HepG2 (cell line): ENCODE results near the gene CABP2. TPM values are rescaled to one million over a fixed set of nuclear protein-coding genes. Genes with fewer than 3 reads are reported as not detected.
A peak's percentile ranks its signal among the peaks of the same experiment; 100 is the strongest.

Experiments used
- GABPA ChIP-seq, 2 experiments: IDR thresholded peaks; 2 replicates each; pipeline ENCODE4 v1.6.1; 2011 to 2016; ENCODE audit warnings: low read depth in 2 of 2, low read length in 1 of 2, missing biosample characterization in 1 of 2, missing genetic modification characterization in 1 of 2
- GATAD2A ChIP-seq: IDR thresholded peaks from 2 replicates; pipeline ENCODE4 v1.6.1; 2016
- HNRNPK ChIP-seq: fragments of 200-400 bp; formaldehyde crosslinking; IDR thresholded peaks from 2 replicates; pipeline ENCODE4 v1.6.1; 2018; ENCODE audit warnings: low read length, low read depth, moderate library complexity, mild to moderate bottlenecking; ENCODE audit not compliant: poor library complexity, severe bottlenecking
- IRF2 ChIP-seq: IDR thresholded peaks from 2 replicates; pipeline ENCODE4 v1.6.1; 2018; ENCODE audit warnings: missing genetic modification reagents, missing compliant biosample characterization
- SNAPC2 ChIP-seq: sonication (generic); formaldehyde crosslinking; IDR thresholded peaks from 2 replicates; pipeline ENCODE4 v1.8.1; 2022; ENCODE audit warnings: mild to moderate bottlenecking, missing genetic modification reagents
- ZNF501 ChIP-seq: sonication (generic); formaldehyde crosslinking; IDR thresholded peaks from 2 replicates; pipeline ENCODE4 v1.5.1; 2020; ENCODE audit warnings: mild to moderate bottlenecking, moderate library complexity, missing genetic modification reagents
- ZNF572 ChIP-seq: sonication (generic); formaldehyde crosslinking; IDR thresholded peaks from 2 replicates; pipeline ENCODE4 v1.5.1; 2020; ENCODE audit warnings: mild to moderate bottlenecking, missing genetic modification reagents
- ZNF75D ChIP-seq: sonication (generic); formaldehyde crosslinking; IDR thresholded peaks from 2 replicates; pipeline ENCODE4 v1.8.1; 2023; ENCODE audit warnings: missing genetic modification reagents, mild to moderate bottlenecking, borderline replicate concordance
- ZSCAN29 ChIP-seq: sonication (generic); formaldehyde crosslinking; conservative IDR thresholded peaks from 2 replicates; pipeline ENCODE4 v1.4.0; 2020; ENCODE audit warnings: mild to moderate bottlenecking, missing genetic modification reagents
- ZUFSP ChIP-seq: sonication (generic); formaldehyde crosslinking; IDR thresholded peaks from 2 replicates; pipeline ENCODE4 v1.9.0; 2021; ENCODE audit warnings: missing genetic modification reagents, mild to moderate bottlenecking, borderline replicate concordance
- polyA plus RNA-seq, 8 experiments: library from polyadenylated mRNA; depleted of rRNA in 3 of 8; stranded (reverse) in 7 of 8; unstranded in 1 of 8; fragments of >200 nt; fragmentation: Illumina TruSeq in 4 of 8; extraction: Trizol in 4 of 8; gene quantifications; 2 replicates each; pipeline versions ENCODE4 v1.2.1 to v1.2.3, GENCODE V29; 2011 to 2016; ENCODE audit warnings: low read depth in 4 of 8, missing spikeins in 1 of 8, mixed read lengths in 1 of 8; ENCODE audit not compliant: insufficient read depth in 1 of 8
- total RNA-seq, 5 experiments: library from RNA; depleted of rRNA; stranded (reverse); fragments of >200 nt; fragmentation: Illumina TruSeq; extraction: Trizol; gene quantifications; 2 replicates each; pipeline ENCODE4 v1.2.3, GENCODE V29; 2016; ENCODE audit warnings: low read depth in 1 of 5
- TF ChIP-seq, protein P1 (sequence below): sonication (generic); formaldehyde crosslinking; IDR thresholded peaks from 2 replicates; pipeline ENCODE4 v1.4.0; 2020; ENCODE audit warnings: mild to moderate bottlenecking, missing genetic modification reagents
- TF ChIP-seq, protein P2 (sequence below): sonication (generic); formaldehyde crosslinking; IDR thresholded peaks from 2 replicates; pipeline ENCODE4; 2020; ENCODE audit warnings: missing genetic modification reagents, mild to moderate bottlenecking, borderline replicate concordance
- TF ChIP-seq, protein P3 (sequence below): sonication (generic); formaldehyde crosslinking; IDR thresholded peaks from 2 replicates; pipeline ENCODE4 v1.5.1; 2020; ENCODE audit warnings: mild to moderate bottlenecking, missing genetic modification reagents, moderate library complexity

The CABP2 gene
- total and polyA plus RNA-seq, 2 of the 13 experiments (the other 11 are each of a cell fraction or from before 2014, with no cell fraction given) = not detected

GRCh38 chr11:67558084-67558772, 35.0 kb upstream of the CABP2 start (continued):
- TF ChIP-seq, protein P1, sequence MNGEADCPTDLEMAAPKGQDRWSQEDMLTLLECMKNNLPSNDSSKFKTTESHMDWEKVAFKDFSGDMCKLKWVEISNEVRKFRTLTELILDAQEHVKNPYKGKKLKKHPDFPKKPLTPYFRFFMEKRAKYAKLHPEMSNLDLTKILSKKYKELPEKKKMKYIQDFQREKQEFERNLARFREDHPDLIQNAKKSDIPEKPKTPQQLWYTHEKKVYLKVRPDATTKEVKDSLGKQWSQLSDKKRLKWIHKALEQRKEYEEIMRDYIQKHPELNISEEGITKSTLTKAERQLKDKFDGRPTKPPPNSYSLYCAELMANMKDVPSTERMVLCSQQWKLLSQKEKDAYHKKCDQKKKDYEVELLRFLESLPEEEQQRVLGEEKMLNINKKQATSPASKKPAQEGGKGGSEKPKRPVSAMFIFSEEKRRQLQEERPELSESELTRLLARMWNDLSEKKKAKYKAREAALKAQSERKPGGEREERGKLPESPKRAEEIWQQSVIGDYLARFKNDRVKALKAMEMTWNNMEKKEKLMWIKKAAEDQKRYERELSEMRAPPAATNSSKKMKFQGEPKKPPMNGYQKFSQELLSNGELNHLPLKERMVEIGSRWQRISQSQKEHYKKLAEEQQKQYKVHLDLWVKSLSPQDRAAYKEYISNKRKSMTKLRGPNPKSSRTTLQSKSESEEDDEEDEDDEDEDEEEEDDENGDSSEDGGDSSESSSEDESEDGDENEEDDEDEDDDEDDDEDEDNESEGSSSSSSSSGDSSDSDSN (CRISPR knock-in tag) = 0 out of 2 replicates have a peak, but pooled peaks have one; percentile 35
- TF ChIP-seq, protein P2, sequence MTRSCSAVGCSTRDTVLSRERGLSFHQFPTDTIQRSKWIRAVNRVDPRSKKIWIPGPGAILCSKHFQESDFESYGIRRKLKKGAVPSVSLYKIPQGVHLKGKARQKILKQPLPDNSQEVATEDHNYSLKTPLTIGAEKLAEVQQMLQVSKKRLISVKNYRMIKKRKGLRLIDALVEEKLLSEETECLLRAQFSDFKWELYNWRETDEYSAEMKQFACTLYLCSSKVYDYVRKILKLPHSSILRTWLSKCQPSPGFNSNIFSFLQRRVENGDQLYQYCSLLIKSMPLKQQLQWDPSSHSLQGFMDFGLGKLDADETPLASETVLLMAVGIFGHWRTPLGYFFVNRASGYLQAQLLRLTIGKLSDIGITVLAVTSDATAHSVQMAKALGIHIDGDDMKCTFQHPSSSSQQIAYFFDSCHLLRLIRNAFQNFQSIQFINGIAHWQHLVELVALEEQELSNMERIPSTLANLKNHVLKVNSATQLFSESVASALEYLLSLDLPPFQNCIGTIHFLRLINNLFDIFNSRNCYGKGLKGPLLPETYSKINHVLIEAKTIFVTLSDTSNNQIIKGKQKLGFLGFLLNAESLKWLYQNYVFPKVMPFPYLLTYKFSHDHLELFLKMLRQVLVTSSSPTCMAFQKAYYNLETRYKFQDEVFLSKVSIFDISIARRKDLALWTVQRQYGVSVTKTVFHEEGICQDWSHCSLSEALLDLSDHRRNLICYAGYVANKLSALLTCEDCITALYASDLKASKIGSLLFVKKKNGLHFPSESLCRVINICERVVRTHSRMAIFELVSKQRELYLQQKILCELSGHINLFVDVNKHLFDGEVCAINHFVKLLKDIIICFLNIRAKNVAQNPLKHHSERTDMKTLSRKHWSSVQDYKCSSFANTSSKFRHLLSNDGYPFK = peak; percentile 41; the same call in 1 of the 2 replicates
- TF ChIP-seq ZNF501 (no peak), SNAPC2 (CRISPR knock-in tag) (no peak), IRF2 (CRISPR knock-in tag) (no peak), ZNF75D (CRISPR knock-in tag) (no peak), ZNF572 (CRISPR knock-in tag) (no peak), ZSCAN29 (no peak), GATAD2A (CRISPR knock-in tag) (no peak), GABPA (IDR thresholded peaks at IDR 0.05; ENCODE audit: low read depth, low read length) (no peak), GABPA (CRISPR knock-in tag; IDR thresholded peaks at IDR 0.05; ENCODE audit: low read depth) (no peak), ZUFSP (CRISPR knock-in tag) (no peak), HNRNPK (no peak)
- TF ChIP-seq, protein P3, sequence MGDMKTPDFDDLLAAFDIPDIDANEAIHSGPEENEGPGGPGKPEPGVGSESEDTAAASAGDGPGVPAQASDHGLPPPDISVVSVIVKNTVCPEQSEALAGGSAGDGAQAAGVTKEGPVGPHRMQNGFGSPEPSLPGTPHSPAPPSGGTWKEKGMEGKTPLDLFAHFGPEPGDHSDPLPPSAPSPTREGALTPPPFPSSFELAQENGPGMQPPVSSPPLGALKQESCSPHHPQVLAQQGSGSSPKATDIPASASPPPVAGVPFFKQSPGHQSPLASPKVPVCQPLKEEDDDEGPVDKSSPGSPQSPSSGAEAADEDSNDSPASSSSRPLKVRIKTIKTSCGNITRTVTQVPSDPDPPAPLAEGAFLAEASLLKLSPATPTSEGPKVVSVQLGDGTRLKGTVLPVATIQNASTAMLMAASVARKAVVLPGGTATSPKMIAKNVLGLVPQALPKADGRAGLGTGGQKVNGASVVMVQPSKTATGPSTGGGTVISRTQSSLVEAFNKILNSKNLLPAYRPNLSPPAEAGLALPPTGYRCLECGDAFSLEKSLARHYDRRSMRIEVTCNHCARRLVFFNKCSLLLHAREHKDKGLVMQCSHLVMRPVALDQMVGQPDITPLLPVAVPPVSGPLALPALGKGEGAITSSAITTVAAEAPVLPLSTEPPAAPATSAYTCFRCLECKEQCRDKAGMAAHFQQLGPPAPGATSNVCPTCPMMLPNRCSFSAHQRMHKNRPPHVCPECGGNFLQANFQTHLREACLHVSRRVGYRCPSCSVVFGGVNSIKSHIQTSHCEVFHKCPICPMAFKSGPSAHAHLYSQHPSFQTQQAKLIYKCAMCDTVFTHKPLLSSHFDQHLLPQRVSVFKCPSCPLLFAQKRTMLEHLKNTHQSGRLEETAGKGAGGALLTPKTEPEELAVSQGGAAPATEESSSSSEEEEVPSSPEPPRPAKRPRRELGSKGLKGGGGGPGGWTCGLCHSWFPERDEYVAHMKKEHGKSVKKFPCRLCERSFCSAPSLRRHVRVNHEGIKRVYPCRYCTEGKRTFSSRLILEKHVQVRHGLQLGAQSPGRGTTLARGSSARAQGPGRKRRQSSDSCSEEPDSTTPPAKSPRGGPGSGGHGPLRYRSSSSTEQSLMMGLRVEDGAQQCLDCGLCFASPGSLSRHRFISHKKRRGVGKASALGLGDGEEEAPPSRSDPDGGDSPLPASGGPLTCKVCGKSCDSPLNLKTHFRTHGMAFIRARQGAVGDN = peak; percentile 65
